GM04503 (cell line): Measurements from ENCODE around the gene CDR2L.
"Not testable (repeated sequence)": the region's sequence is repeated elsewhere in the genome, so short reads cannot be mapped to it uniquely, and the experiment has no call there.

Source experiments
- DNase-seq: peaks from one replicate; pipeline ENCODE4 v3.0.0-alpha.2; 2012; ENCODE audit warnings: low read depth

Gene CDR2L

GRCh38 chr17:74959826-74960515 lies 27.5 kb upstream of the CDR2L start:
- no peak for DNase-seq

GRCh38 chr17:74960570-74961342 lies 26.7 kb upstream of the CDR2L start:
- no peak for DNase-seq

GRCh38 chr17:74961657-74962350 lies 25.6 kb upstream of the CDR2L start:
- no peak for DNase-seq

GRCh38 chr17:74962622-74963394 lies 24.6 kb upstream of the CDR2L start:
- DNase-seq, result no peak

GRCh38 chr17:74963656-74964055 lies 23.8 kb upstream of the CDR2L start:
- DNase-seq, result no peak

- DNase-seq, result no peak
Measured at GRCh38 chr17:74964246-74964761, 23.1 kb upstream of the CDR2L start.

GRCh38 chr17:74964988-74965622 lies 22.3 kb upstream of the CDR2L start:
- no peak for DNase-seq

GRCh38 chr17:74968361-74968780 lies 19.1 kb upstream of the CDR2L start:
- DNase-seq, result no peak

GRCh38 chr17:74969501-74969900 lies 17.9 kb upstream of the CDR2L start:
- DNase-seq, result not testable (repeated sequence)

- DNase-seq, result no peak
Measured at GRCh38 chr17:74970395-74970794, 17.0 kb upstream of the CDR2L start.

GRCh38 chr17:74971069-74971841 lies 16.2 kb upstream of the CDR2L start:
- DNase-seq, result no peak

GRCh38 chr17:74971842-74972106 lies 15.7 kb upstream of the CDR2L start:
- no peak for DNase-seq

- no peak for DNase-seq
Measured at GRCh38 chr17:74972107-74972972, 15.1 kb upstream of the CDR2L start, which contains the start of gene HID1. HID1 (minus strand) TSS chr17:74972759; CDS start chr17:74972656, 103 bp downstream.

GRCh38 chr17:74972973-74973328 lies 14.5 kb upstream of the CDR2L start:
- DNase-seq, result no peak

GRCh38 chr17:74975943-74976342 lies 11.5 kb upstream of the CDR2L start:
- DNase-seq, result no peak

GRCh38 chr17:74977802-74978201 lies 9.6 kb upstream of the CDR2L start:
- no peak for DNase-seq

- no peak for DNase-seq
Measured at GRCh38 chr17:74978240-74978639, 9.2 kb upstream of the CDR2L start.

GRCh38 chr17:74979408-74980146 lies 7.9 kb upstream of the CDR2L start:
- DNase-seq, result no peak

- no peak for DNase-seq
Measured at GRCh38 chr17:74981318-74981978, 6.0 kb upstream of the CDR2L start.
